Esophagus squamous epithelium (tissue), 5 donors: ENCODE measurements around the gene SDHAF3. TPM values are rescaled to one million over a fixed set of nuclear protein-coding genes. Genes with fewer than 3 reads are reported as not detected.

Experiments used
- DNase-seq: peaks from one replicate; lab custom pipeline; 2025; lab: John Stamatoyannopoulos, UW
- H3K27ac ChIP-seq, 4 donors: fragments of 200-600 bp; sonication (generic); one replicate each; pipeline ENCODE4 v1.5.1; 2016 to 2019; ENCODE audit warnings: mild to moderate bottlenecking in 1 of 4
- H3K27me3 ChIP-seq, 4 donors: fragments of 200-600 bp; sonication (generic); 1 replicate in 3 of 4; 2 replicates in 1 of 4; pipeline versions ENCODE4 v1.5.1 to v1.6.0; 2017 to 2021; ENCODE audit warnings: antibody characterized with exemption in 1 of 4
- H3K36me3 ChIP-seq, 3 donors: fragments of 200-600 bp; sonication (generic); one replicate each; pipeline ENCODE4 v1.5.1; 2016 to 2019
- H3K4me1 ChIP-seq, 3 donors: fragments of 200-600 bp; sonication (generic); one replicate each; pipeline ENCODE4 v1.5.1; 2017 to 2019
- H3K4me3 ChIP-seq, 4 donors: fragments of 200-600 bp; sonication (generic); 1 replicate in 3 of 4; 2 replicates in 1 of 4; pipeline ENCODE4 v1.5.1; 2016 to 2019; ENCODE audit warnings: mild to moderate bottlenecking in 2 of 4, moderate library complexity in 1 of 4
- H3K9me3 ChIP-seq, 3 donors: fragments of 200-600 bp; sonication (generic); one replicate each; pipeline ENCODE4 v1.5.1; 2016 to 2019
- CTCF ChIP-seq, 6 experiments: fragments of 450-650 bp in 4 of 6; fragments of 200-600 bp in 2 of 6; sonication (generic) in 2 of 6; IDR thresholded peaks; one replicate each; pipeline ENCODE4 v1.5.1; 2016 to 2019; ENCODE audit warnings: antibody characterized with exemption in 6 of 6, mild to moderate bottlenecking in 4 of 6, moderate library complexity in 4 of 6
- POLR2A ChIP-seq, 4 donors: fragments of 450-650 bp; IDR thresholded peaks; one replicate each; pipeline ENCODE4 v1.6.1; 2017; ENCODE audit warnings: antibody characterized with exemption in 4 of 4, mild to moderate bottlenecking in 4 of 4, moderate library complexity in 3 of 4
- WGBS, 2 donors: methylation state at CpG; one replicate each; pipeline ENCODE4 v1.1.5; 2018; 5-methylcytosine and 5-hydroxymethylcytosine counted together
- intact Hi-C: fragments of 100-400 bp; cut with DNase I; formaldehyde crosslinking; loops from one replicate; pipeline ENCODE4 v1.15.0; 2022
- total RNA-seq, 4 donors: library from RNA; depleted of rRNA; stranded (reverse); fragments of >200 nt; gene quantifications; one replicate each; pipeline ENCODE4 v1.1.0, GENCODE V29; 2016
- donor health status: DM: yes; HTN: yes; CAD: no.

The SDHAF3 gene
- total RNA-seq, 4 donors from 2014 or later, result 6.4 to 13.6 (median 10.9) TPM

- WGBS, 2 donors, result 11 to 20% methylated on average over 2 of the region's 2 CpGs
- no peaks in the 10 kb centered on the region for H3K9me3 ChIP-seq
- TF ChIP-seq CTCF (IDR thresholded peaks at IDR 0.05) (no peak), POLR2A (IDR thresholded peaks at IDR 0.05) (no peak)
- DNase-seq, result no peak
- no peak overlapping the region for H3K27ac ChIP-seq
- H3K4me3 ChIP-seq, result no peak overlapping the region
- intact Hi-C loops, result no loop called here
- H3K27me3 ChIP-seq, result no peaks in the 10 kb centered on the region
- H3K36me3 ChIP-seq, result no peaks in the 10 kb centered on the region
- H3K4me1 ChIP-seq, result no peaks in the 10 kb centered on the region
Observed at GRCh38 chr7:97218767-97219166, 101.3 kb downstream of the SDHAF3 start.

GRCh38 chr7:97219237-97219636, 101.7 kb downstream of the SDHAF3 start:
- Histone ChIP-seq H3K4me1 (no peaks in the 10 kb centered on the region), H3K9me3 (no peaks in the 10 kb centered on the region), H3K36me3 (no peaks in the 10 kb centered on the region), H3K27ac (no peak overlapping the region), H3K4me3 (no peak overlapping the region), H3K27me3 (no peaks in the 10 kb centered on the region)
- no peak for TF ChIP-seq POLR2A (IDR thresholded peaks at IDR 0.05)
- no peak for DNase-seq
- intact Hi-C loops, result no loop called here
- WGBS, 2 donors, result 77 to 87% methylated on average over 2 of the region's 2 CpGs

- WGBS, 2 donors, result 65 to 69% methylated on average over 2 of the region's 2 CpGs
- Histone ChIP-seq H3K27ac (no peak overlapping the region), H3K4me1 (no peaks in the 10 kb centered on the region), H3K4me3 (no peak overlapping the region), H3K27me3 (no peaks in the 10 kb centered on the region), H3K36me3 (no peaks in the 10 kb centered on the region), H3K9me3 (no peaks in the 10 kb centered on the region)
- TF ChIP-seq CTCF (IDR thresholded peaks at IDR 0.05) (no peak), POLR2A (IDR thresholded peaks at IDR 0.05) (no peak)
- intact Hi-C loops, result no loop called here
- DNase-seq, result no peak
Observed at GRCh38 chr7:97224316-97224715, 106.8 kb downstream of the SDHAF3 start.

- Histone ChIP-seq H3K4me1 (no peaks in the 10 kb centered on the region), H3K4me3 (no peak overlapping the region), H3K27me3 (no peaks in the 10 kb centered on the region), H3K27ac (no peak overlapping the region), H3K9me3 (no peaks in the 10 kb centered on the region), H3K36me3 (no peaks in the 10 kb centered on the region)
- no peak for TF ChIP-seq CTCF (IDR thresholded peaks at IDR 0.05)
- no peak for TF ChIP-seq POLR2A (IDR thresholded peaks at IDR 0.05)
- intact Hi-C loops, result no loop called here
- DNase-seq, result no peak
- WGBS, 2 donors, result 52 to 57% methylated on average over 3 of the region's 3 CpGs
Observed at GRCh38 chr7:97226541-97226940, 109.0 kb downstream of the SDHAF3 start.

Other genes with a start within 250 kb of the SDHAF3 start
- gene DLX6, start 112.1 kb upstream of the SDHAF3 start, total RNA-seq, result not detected
- gene DLX5, start 92.9 kb upstream of the SDHAF3 start, total RNA-seq, result 1 to 10 TPM in 3 of 4 donors, not detected in 1; 1.3 to 1.8 (median 1.7) TPM